Measurements from ENCODE around the gene CPNE4. TPM values are rescaled to one million over a fixed set of nuclear protein-coding genes. Genes with fewer than 3 reads are reported as not detected.

CPNE4 gene
- total RNA-seq, 1 donor from 2014 or later, result not detected

- Histone ChIP-seq H3K27me3 (ENCODE audit: control insufficient read depth in 3 of 3, insufficient read depth in 3 of 3, low read length in 3 of 3) (no peaks in the 10 kb centered on the region), H3K27ac (ENCODE audit: low read depth, low read length) (no peak overlapping the region), H3K9ac (ENCODE audit: low read depth in 1 of 3, low read length in 3 of 3) (no peak overlapping the region), H3K9me3 (ENCODE audit: control insufficient read depth in 3 of 3, low read length in 3 of 3) (no peaks in the 10 kb centered on the region), H3K4me1 (ENCODE audit: control insufficient read depth in 3 of 3, insufficient read depth in 3 of 3, low read length in 3 of 3) (no peaks in the 10 kb centered on the region), H3K36me3 (ENCODE audit: control insufficient read depth in 3 of 3, insufficient read depth in 3 of 3, low read length in 3 of 3) (no peaks in the 10 kb centered on the region), H3K4me3 (ENCODE audit: low read length in 3 of 3) (no peak overlapping the region)
These were observed 502.2 kb downstream of the CPNE4 start for GRCh38 chr3:131532645-131533044.

GRCh38 chr3:131530843-131531242 is 504.0 kb downstream of the CPNE4 start:
- Histone ChIP-seq H3K36me3 (ENCODE audit: control insufficient read depth in 3 of 3, insufficient read depth in 3 of 3, low read length in 3 of 3) (no peaks in the 10 kb centered on the region), H3K4me3 (ENCODE audit: low read length in 3 of 3) (no peak overlapping the region), H3K27ac (ENCODE audit: low read depth, low read length) (no peak overlapping the region), H3K9me3 (ENCODE audit: control insufficient read depth in 3 of 3, low read length in 3 of 3) (no peaks in the 10 kb centered on the region), H3K4me1 (ENCODE audit: control insufficient read depth in 3 of 3, insufficient read depth in 3 of 3, low read length in 3 of 3) (no peaks in the 10 kb centered on the region), H3K27me3 (ENCODE audit: control insufficient read depth in 3 of 3, insufficient read depth in 3 of 3, low read length in 3 of 3) (peaks cover 3 to 12% (median 7%) of the 10 kb centered on the region in 3 donors), H3K9ac (ENCODE audit: low read depth in 1 of 3, low read length in 3 of 3) (no peak overlapping the region)

GRCh38 chr3:131530388-131530787 is 504.4 kb downstream of the CPNE4 start:
- no peaks in the 10 kb centered on the region for H3K36me3 ChIP-seq (ENCODE audit: control insufficient read depth in 3 of 3, insufficient read depth in 3 of 3, low read length in 3 of 3)
- H3K4me1 ChIP-seq (ENCODE audit: control insufficient read depth in 3 of 3, insufficient read depth in 3 of 3, low read length in 3 of 3), result no peaks in the 10 kb centered on the region
- H3K27ac ChIP-seq (ENCODE audit: low read depth, low read length), result no peak overlapping the region
- no peaks in the 10 kb centered on the region for H3K9me3 ChIP-seq (ENCODE audit: control insufficient read depth in 3 of 3, low read length in 3 of 3)
- H3K4me3 ChIP-seq (ENCODE audit: low read length in 3 of 3), result no peak overlapping the region
- no peak overlapping the region for H3K9ac ChIP-seq (ENCODE audit: low read depth in 1 of 3, low read length in 3 of 3)
- peaks cover 3 to 13% (median 7%) of the 10 kb centered on the region in 3 donors for H3K27me3 ChIP-seq (ENCODE audit: control insufficient read depth in 3 of 3, insufficient read depth in 3 of 3, low read length in 3 of 3)

DNA sequence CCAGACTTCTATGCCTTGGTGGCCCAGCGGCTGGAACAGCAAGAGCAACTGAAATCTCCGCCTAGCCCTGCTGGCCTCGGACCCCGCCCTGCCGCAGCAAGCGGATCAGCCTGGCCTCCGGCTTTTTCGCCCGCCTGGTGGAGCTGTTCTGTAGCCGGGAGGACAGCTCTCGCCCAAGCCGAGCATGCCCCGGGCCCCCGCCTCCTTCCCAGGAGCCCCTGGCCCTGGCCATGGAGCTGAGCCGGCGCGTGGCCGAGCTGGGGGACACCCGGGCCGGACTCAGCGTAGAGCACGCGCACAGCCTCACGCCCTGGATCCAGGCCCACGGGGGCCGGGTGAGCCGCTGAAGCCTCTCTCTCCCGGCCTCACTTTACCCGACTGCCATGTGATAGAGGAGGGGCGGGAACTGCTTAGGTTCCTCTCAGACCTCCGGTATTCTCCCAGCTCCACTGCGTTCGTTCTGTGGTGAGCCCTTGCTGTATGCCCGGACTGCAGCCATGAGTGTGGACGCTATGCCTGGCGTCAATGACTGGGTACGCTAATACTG is 507.9 kb downstream of the CPNE4 start:
- Histone ChIP-seq H3K9ac (ENCODE audit: low read depth in 1 of 3, low read length in 3 of 3) (peak overlapping the region; percentile 7 to 63 (median 19)), H3K27me3 (ENCODE audit: control insufficient read depth in 3 of 3, insufficient read depth in 3 of 3, low read length in 3 of 3) (peaks cover 3 to 13% (median 7%) of the 10 kb centered on the region in 3 donors), H3K36me3 (ENCODE audit: control insufficient read depth in 3 of 3, insufficient read depth in 3 of 3, low read length in 3 of 3) (no peaks in the 10 kb centered on the region), H3K4me3 (ENCODE audit: low read length in 3 of 3) (peak overlapping the region; percentile 55 to 59 (median 57)), H3K27ac (ENCODE audit: low read depth, low read length) (no peak overlapping the region), H3K9me3 (ENCODE audit: control insufficient read depth in 3 of 3, low read length in 3 of 3) (no peaks in the 10 kb centered on the region), H3K4me1 (ENCODE audit: control insufficient read depth in 3 of 3, insufficient read depth in 3 of 3, low read length in 3 of 3) (no peaks in the 10 kb centered on the region)

DNA sequence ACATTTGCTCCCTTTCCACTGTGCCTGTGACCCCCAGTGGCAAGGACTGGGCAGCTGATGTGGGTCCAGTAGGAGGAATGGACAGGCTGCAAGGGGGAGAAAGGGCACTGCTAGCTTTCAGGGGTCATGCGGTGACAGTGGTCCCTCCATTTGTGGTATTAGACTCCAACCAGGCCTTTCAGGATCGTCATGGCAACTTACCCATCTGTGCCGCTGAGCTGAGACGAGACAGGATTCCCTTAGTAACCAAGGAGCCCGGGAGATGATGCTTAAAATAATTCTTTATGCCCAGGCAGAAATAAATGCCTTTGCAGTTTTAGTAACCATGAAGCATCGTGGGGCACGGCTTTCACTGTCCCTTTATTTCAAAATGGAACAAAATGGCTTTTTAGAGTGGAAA is 516.1 kb downstream of the CPNE4 start:
- Histone ChIP-seq H3K9me3 (ENCODE audit: control insufficient read depth in 3 of 3, low read length in 3 of 3) (no peaks in the 10 kb centered on the region), H3K36me3 (ENCODE audit: control insufficient read depth in 3 of 3, insufficient read depth in 3 of 3, low read length in 3 of 3) (no peaks in the 10 kb centered on the region), H3K4me1 (ENCODE audit: control insufficient read depth in 3 of 3, insufficient read depth in 3 of 3, low read length in 3 of 3) (no peaks in the 10 kb centered on the region), H3K9ac (ENCODE audit: low read depth in 1 of 3, low read length in 3 of 3) (no peak overlapping the region), H3K27ac (ENCODE audit: low read depth, low read length) (no peak overlapping the region), H3K4me3 (ENCODE audit: low read length in 3 of 3) (no peak overlapping the region), H3K27me3 (ENCODE audit: control insufficient read depth in 3 of 3, insufficient read depth in 3 of 3, low read length in 3 of 3) (no peaks in the 10 kb centered on the region)

DNA sequence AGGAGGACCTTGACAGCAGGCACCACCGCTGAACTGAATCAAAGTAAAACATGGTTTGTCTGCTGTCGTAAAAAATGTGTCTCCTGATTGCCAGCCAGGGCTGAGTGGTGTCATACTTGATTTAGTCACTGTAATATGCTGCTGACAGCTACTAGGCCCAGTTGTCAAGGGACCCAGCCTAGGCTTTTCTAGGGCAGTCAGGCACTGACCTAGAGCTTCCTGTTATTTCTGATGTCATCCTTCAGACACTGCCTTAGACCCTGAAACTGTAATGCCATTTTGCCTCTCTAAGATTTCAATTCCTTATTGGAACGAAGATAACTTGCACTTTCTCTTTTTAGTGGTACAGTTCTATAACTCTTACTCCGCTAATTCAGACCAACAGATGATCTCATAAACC is 529.4 kb downstream of the CPNE4 start:
- no peak overlapping the region for H3K9ac ChIP-seq (ENCODE audit: low read depth in 1 of 3, low read length in 3 of 3)
- H3K4me1 ChIP-seq (ENCODE audit: control insufficient read depth in 3 of 3, insufficient read depth in 3 of 3, low read length in 3 of 3), result peaks cover 11 to 22% (median 14%) of the 10 kb centered on the region in 3 donors
- no peaks in the 10 kb centered on the region for H3K27me3 ChIP-seq (ENCODE audit: control insufficient read depth in 3 of 3, insufficient read depth in 3 of 3, low read length in 3 of 3)
- H3K9me3 ChIP-seq (ENCODE audit: control insufficient read depth in 3 of 3, low read length in 3 of 3), result no peaks in the 10 kb centered on the region
- H3K4me3 ChIP-seq (ENCODE audit: low read length in 3 of 3), result no peak overlapping the region
- no peak overlapping the region for H3K27ac ChIP-seq (ENCODE audit: low read depth, low read length)
- peaks cover 0 to 4% (median 0%) of the 10 kb centered on the region in 3 donors for H3K36me3 ChIP-seq (ENCODE audit: control insufficient read depth in 3 of 3, insufficient read depth in 3 of 3, low read length in 3 of 3)

DNA sequence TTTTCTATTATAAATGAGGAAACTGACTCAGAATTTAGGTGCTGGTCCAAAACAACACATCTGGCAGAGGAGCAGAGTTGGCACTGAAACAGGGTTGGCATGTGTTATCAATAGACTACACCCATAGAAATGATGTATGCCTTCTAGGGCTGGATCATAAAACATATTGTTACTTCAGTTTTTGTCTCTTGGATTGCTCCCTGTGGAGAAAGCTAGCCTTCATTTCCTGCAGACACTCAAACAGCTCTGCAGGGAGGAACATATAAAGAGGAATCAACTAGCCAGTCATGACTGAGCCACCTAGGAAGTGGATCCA is 531.5 kb downstream of the CPNE4 start:
- Histone ChIP-seq H3K9me3 (ENCODE audit: control insufficient read depth in 3 of 3, low read length in 3 of 3) (no peaks in the 10 kb centered on the region), H3K4me3 (ENCODE audit: low read length in 3 of 3) (peak overlapping the region; percentile 89 to 99 (median 98)), H3K9ac (ENCODE audit: low read depth in 1 of 3, low read length in 3 of 3) (peak overlapping the region; percentile 80 to 98 (median 96)), H3K27me3 (ENCODE audit: control insufficient read depth in 3 of 3, insufficient read depth in 3 of 3, low read length in 3 of 3) (no peaks in the 10 kb centered on the region), H3K27ac (ENCODE audit: low read depth, low read length) (peak overlapping the region; percentile 55), H3K4me1 (ENCODE audit: control insufficient read depth in 3 of 3, insufficient read depth in 3 of 3, low read length in 3 of 3) (peaks cover 11 to 22% (median 14%) of the 10 kb centered on the region in 3 donors), H3K36me3 (ENCODE audit: control insufficient read depth in 3 of 3, insufficient read depth in 3 of 3, low read length in 3 of 3) (peaks cover 2 to 18% (median 13%) of the 10 kb centered on the region in 3 donors)

GRCh38 chr3:131502530-131503319 is 532.1 kb downstream of the CPNE4 start, which contains the start of gene MRPL3:
TSS of gene MRPL3 (minus strand) at chr3:131502971. CDS start at chr3:131502821, 150 bp downstream.
- Histone ChIP-seq H3K27me3 (ENCODE audit: control insufficient read depth in 3 of 3, insufficient read depth in 3 of 3, low read length in 3 of 3) (no peaks in the 10 kb centered on the region), H3K9me3 (ENCODE audit: control insufficient read depth in 3 of 3, low read length in 3 of 3) (no peaks in the 10 kb centered on the region), H3K9ac (ENCODE audit: low read depth in 1 of 3, low read length in 3 of 3) (peak within 1 kb of the TSS; percentile 80 to 98 (median 96)), H3K4me3 (ENCODE audit: low read length in 3 of 3) (peak within 1 kb of the TSS; percentile 89 to 99 (median 98)), H3K27ac (ENCODE audit: low read depth, low read length) (peak within 1 kb of the TSS; percentile 55), H3K4me1 (ENCODE audit: control insufficient read depth in 3 of 3, insufficient read depth in 3 of 3, low read length in 3 of 3) (peaks cover 11 to 22% (median 14%) of the 10 kb centered on the region in 3 donors), H3K36me3 (ENCODE audit: control insufficient read depth in 3 of 3, insufficient read depth in 3 of 3, low read length in 3 of 3) (peaks cover 5 to 22% (median 16%) of the 10 kb centered on the region in 3 donors)

- Histone ChIP-seq H3K9ac (ENCODE audit: low read depth in 1 of 3, low read length in 3 of 3) (peak overlapping the region; percentile 80 to 98 (median 96)), H3K9me3 (ENCODE audit: control insufficient read depth in 3 of 3, low read length in 3 of 3) (no peaks in the 10 kb centered on the region), H3K27ac (ENCODE audit: low read depth, low read length) (peak overlapping the region; percentile 55), H3K4me1 (ENCODE audit: control insufficient read depth in 3 of 3, insufficient read depth in 3 of 3, low read length in 3 of 3) (peaks cover 11 to 22% (median 14%) of the 10 kb centered on the region in 3 donors), H3K4me3 (ENCODE audit: low read length in 3 of 3) (peak overlapping the region; percentile 89 to 99 (median 98)), H3K36me3 (ENCODE audit: control insufficient read depth in 3 of 3, insufficient read depth in 3 of 3, low read length in 3 of 3) (peaks cover 9 to 28% (median 19%) of the 10 kb centered on the region in 3 donors), H3K27me3 (ENCODE audit: control insufficient read depth in 3 of 3, insufficient read depth in 3 of 3, low read length in 3 of 3) (no peaks in the 10 kb centered on the region)
These were observed 532.9 kb downstream of the CPNE4 start for GRCh38 chr3:131501949-131502348.

DNA sequence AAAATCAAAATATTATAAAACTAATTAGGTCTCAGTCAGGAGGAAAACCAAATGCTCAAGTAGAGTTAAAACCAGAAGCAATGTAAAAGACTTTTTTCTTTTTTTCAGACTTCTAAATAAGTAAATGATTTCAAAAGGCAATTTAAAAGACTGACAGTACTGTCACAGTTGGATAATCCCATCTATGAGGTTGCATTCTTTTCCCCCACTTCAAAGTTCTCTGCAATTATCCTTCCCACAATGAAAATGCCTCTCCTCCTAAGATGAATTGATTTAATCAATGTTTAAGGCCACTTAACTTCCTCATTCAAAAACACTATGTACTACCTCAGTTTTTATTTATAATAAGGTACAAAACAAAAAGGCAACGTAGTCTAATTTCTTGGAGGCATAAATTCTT is 540.1 kb downstream of the CPNE4 start:
- no peaks in the 10 kb centered on the region for H3K9me3 ChIP-seq (ENCODE audit: control insufficient read depth in 3 of 3, low read length in 3 of 3)
- peaks cover 24 to 50% (median 35%) of the 10 kb centered on the region in 3 donors for H3K36me3 ChIP-seq (ENCODE audit: control insufficient read depth in 3 of 3, insufficient read depth in 3 of 3, low read length in 3 of 3)
- H3K27me3 ChIP-seq (ENCODE audit: control insufficient read depth in 3 of 3, insufficient read depth in 3 of 3, low read length in 3 of 3), result no peaks in the 10 kb centered on the region
- H3K4me3 ChIP-seq (ENCODE audit: low read length in 3 of 3), result no peak overlapping the region
- no peak overlapping the region for H3K9ac ChIP-seq (ENCODE audit: low read depth in 1 of 3, low read length in 3 of 3)
- H3K27ac ChIP-seq (ENCODE audit: low read depth, low read length), result no peak overlapping the region
- no peaks in the 10 kb centered on the region for H3K4me1 ChIP-seq (ENCODE audit: control insufficient read depth in 3 of 3, insufficient read depth in 3 of 3, low read length in 3 of 3)

Measured in skeletal muscle tissue (tissue), 4 donors.